GM19193 (cell line): ENCODE results near the gene CYBA.

Experiments used
- POLR2A ChIP-seq: IDR thresholded peaks from 4 replicates; pipeline ENCODE4 v1.6.1; 2011; ENCODE audit not compliant: insufficient read depth, insufficient read length; ENCODE audit errors: extremely low read depth

Gene CYBA

DNA sequence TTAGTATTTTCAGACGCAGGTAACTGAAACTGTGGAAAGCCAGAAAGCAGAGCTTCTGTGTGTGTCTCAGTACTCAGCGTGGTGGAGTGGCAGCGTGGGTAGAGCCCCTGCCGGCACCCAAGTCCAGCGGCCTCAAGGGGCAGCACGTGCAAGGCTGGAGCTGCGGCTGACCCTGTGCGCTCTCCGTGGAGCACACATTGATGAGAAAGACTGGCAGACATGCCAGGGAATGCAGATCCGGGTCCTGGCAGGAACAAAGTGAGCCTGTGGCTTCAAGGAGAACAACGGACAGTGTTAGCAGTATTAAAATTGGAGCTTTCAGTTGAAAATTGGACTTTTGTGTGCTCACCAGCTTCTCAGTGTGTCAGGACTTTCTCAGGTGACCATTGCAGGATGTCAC is 57.4 kb downstream of the CYBA start:
- no peak for TF ChIP-seq POLR2A
